ENCODE results near the gene ARID1A.

DNA sequence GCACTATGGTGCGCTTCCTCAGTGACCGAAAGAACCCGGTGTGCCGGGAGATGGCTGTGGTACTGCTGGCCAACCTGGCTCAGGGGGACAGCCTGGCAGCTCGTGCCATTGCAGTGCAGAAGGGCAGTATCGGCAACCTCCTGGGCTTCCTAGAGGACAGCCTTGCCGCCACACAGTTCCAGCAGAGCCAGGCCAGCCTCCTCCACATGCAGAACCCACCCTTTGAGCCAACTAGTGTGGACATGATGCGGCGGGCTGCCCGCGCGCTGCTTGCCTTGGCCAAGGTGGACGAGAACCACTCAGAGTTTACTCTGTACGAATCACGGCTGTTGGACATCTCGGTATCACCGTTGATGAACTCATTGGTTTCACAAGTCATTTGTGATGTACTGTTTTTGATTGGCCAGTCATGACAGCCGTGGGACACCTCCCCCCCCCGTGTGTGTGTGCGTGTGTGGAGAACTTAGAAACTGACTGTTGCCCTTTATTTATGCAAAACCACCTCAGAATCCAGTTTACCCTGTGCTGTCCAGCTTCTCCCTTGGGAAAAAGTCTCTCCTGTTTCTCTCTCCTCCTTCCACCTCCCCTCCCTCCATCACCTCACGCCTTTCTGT is 84.6 kb downstream of the ARID1A start:
- TF ChIP-seq, protein P1, sequence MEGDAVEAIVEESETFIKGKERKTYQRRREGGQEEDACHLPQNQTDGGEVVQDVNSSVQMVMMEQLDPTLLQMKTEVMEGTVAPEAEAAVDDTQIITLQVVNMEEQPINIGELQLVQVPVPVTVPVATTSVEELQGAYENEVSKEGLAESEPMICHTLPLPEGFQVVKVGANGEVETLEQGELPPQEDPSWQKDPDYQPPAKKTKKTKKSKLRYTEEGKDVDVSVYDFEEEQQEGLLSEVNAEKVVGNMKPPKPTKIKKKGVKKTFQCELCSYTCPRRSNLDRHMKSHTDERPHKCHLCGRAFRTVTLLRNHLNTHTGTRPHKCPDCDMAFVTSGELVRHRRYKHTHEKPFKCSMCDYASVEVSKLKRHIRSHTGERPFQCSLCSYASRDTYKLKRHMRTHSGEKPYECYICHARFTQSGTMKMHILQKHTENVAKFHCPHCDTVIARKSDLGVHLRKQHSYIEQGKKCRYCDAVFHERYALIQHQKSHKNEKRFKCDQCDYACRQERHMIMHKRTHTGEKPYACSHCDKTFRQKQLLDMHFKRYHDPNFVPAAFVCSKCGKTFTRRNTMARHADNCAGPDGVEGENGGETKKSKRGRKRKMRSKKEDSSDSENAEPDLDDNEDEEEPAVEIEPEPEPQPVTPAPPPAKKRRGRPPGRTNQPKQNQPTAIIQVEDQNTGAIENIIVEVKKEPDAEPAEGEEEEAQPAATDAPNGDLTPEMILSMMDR (conservative IDR thresholded peaks at IDR 0.05; ENCODE audit: low read depth, low read length) = no peak
- no peak for TF ChIP-seq EZH2 (IDR thresholded peaks at IDR 0.05; ENCODE audit: borderline replicate concordance, low read depth, low read length, poor library complexity, severe bottlenecking)

Data from A673 (cell line).